GM19035 (cell line): ENCODE results near the gene ENKUR.

Source experiments
- ATAC-seq: cut with Tn5 transposase; IDR thresholded peaks from one replicate; pipeline ENCODE4 v1.9.1; 2021; ENCODE audit not compliant: unreplicated experiment

Gene ENKUR

DNA sequence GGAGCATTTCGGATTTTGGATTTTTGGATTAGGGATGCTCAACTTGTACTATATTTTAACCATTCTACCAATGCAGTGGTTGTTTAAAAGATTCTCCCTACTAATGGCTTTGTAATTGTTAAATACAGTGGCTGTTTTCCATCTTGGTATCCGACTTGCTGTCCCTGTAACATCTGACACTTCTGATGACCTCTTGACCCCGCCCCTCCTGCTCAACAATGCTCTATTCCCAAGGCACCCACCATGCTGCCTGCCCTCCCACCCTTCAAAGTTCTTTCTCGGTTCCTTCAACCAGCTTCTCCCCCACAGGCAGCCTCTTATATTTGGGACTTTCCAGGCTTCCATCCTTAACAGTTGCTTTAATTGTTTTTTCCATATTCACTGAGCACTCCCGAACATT, 65.5 kb downstream of the ENKUR start:
- no peak for ATAC-seq

GRCh38 chr10:24949616-24950015, 66.3 kb downstream of the ENKUR start:
- no peak for ATAC-seq

GRCh38 chr10:24947304-24948097, 68.5 kb downstream of the ENKUR start:
- ATAC-seq = peak; percentile 62

DNA sequence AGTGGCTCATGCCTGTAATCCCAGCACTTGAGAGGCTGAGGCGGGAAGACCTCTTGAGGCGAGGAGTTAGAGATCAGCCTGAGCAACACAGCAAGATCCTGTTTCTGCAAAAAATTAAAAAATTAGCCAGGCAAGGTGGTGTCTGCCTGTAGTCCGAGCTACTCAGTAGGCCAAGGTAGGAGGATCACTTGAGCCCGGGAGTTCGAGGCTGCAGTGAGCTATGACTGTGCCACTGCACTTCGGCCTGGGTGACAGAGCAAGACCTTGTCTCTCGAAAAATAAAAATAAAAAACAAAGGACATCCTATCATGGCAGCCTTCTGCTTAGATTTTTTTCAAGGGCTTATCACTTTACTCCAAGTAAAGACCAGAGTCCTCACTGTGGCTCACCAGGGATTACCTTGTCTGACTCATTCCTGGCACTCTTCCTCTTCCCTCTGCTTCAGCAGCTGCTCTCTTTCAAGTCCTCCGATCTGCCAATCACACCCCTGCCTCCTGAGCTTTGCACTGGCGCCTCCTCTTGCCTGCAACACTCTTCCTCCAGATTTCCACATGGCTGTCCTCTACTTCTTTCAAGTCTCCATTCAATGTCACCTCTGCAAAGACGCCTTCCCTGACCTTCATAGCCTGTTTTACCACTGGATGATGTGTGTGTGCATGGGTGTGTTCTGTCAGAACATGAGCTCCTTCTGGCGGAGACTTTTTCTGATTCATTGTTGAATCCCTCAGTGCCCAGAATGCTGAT, 71.3 kb downstream of the ENKUR start:
- ATAC-seq = no peak

DNA sequence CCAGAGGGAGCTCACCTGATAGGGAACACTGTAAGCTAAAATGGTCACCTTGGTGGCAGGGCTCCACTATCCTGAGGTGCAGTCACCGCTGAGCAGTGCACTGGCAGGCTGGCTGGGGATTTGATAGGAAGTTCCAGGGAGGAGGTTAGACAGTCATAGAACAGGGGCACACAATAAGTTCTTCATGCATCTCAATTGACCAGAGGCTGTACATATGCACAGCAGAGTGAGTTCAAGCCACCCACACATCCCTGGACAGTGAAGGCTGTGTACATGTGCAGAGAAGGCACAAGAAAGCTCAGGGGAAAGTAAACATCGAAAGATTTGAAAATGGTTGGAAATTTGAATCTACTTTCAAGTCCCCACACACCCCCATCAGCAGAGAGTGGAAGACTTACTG, 77.4 kb downstream of the ENKUR start:
- no peak for ATAC-seq

GRCh38 chr10:24938076-24938475, 77.9 kb downstream of the ENKUR start:
- no peak for ATAC-seq

- no peak for ATAC-seq
Observed at GRCh38 chr10:24935504-24936292, 80.3 kb downstream of the ENKUR start.
